Stimulated activated CD8-positive, alpha-beta memory T cell treated with anti-CD3 and anti-CD28 coated beads, Interleukin-15, amount 100 ng/mL, for 4 hours (primary cell): ENCODE results near the gene EPHA10.

Experiments
- DNase-seq, 2 donors: peaks; one replicate each; pipeline ENCODE4 v3.0.0-alpha.2; 2020; ENCODE audit warnings: low read depth in 2 of 2

Gene EPHA10

GRCh38 chr1:37676281-37677142 is 88.4 kb downstream of the EPHA10 start:
- no peak for DNase-seq

GRCh38 chr1:37673920-37674319 is 91.0 kb downstream of the EPHA10 start:
- peak in 1 of 2 donors; percentile 27 for DNase-seq

GRCh38 chr1:37672136-37672870 is 92.6 kb downstream of the EPHA10 start:
- DNase-seq = no peak

- no peak for DNase-seq
These were observed 93.7 kb downstream of the EPHA10 start for GRCh38 chr1:37671261-37671660.

- no peak for DNase-seq
These were observed 94.8 kb downstream of the EPHA10 start for GRCh38 chr1:37670133-37670532.

- DNase-seq = no peak
These were observed 97.8 kb downstream of the EPHA10 start for GRCh38 chr1:37667023-37667671.

- DNase-seq = no peak
These were observed 98.6 kb downstream of the EPHA10 start for GRCh38 chr1:37666241-37666867.
